ENCODE results near the gene RAC3. TPM values are rescaled to one million over a fixed set of nuclear protein-coding genes. Genes with fewer than 3 reads are reported as not detected.

The RAC3 gene
- total and polyA plus RNA-seq, 2 of the 8 experiments (the other 6 are each of a cell fraction or from before 2014, with no cell fraction given): 177 to 299 TPM

GRCh38 chr17:82065193-82065637 lies 33.7 kb downstream of the RAC3 start:
- no peak overlapping the region for H2BK15ac ChIP-seq (ENCODE audit: low read length)
- H3K23me2 ChIP-seq (ENCODE audit: low read depth, low read length): peaks cover 8% of the 10 kb centered on the region; the same call in 1 of the 2 replicates
- no peak overlapping the region for H2AK5ac ChIP-seq (ENCODE audit: low read depth, low read length)
- H3K56ac ChIP-seq (replicated peaks; ENCODE audit: insufficient read length, low read depth, low read length): peak overlapping the region; percentile 39
- WGBS, 2 experiments (ENCODE audit: extremely low coverage in 1 of 2, insufficient coverage in 1 of 2, insufficient read length in 1 of 2, insufficient replicate concordance in 2 of 2, low coverage in 1 of 2, low lambda C conversion rate in 2 of 2, missing lambda C conversion rate in 1 of 2): 2% methylated on average over 36 of the region's 47 CpGs; no CpG with 5 or more reads in 1 of the 2 experiments
- no peak overlapping the region for H2BK120ac ChIP-seq (replicated peaks; ENCODE audit: low read depth, low read length)
- peaks cover 6 to 15% (median 14%) of the 10 kb centered on the region in 4 experiments; a peak in 5 of 8 replicates for H3K36me3 ChIP-seq (ENCODE audit: control insufficient read depth in 2 of 4, insufficient read depth in 4 of 4, low read length in 3 of 4)
- no peak overlapping the region for H3K23ac ChIP-seq (ENCODE audit: insufficient read length)
- H4K91ac ChIP-seq (replicated peaks; ENCODE audit: insufficient read length, low read length): no peak overlapping the region
- TF ChIP-seq CHD1 (IDR thresholded peaks at IDR 0.05; ENCODE audit: low read depth, low read length) (no peak), ASH2L (IDR thresholded peaks at IDR 0.05; ENCODE audit: low read length) (peak; percentile 20)
- H4K8ac ChIP-seq (ENCODE audit: extremely low read depth, insufficient read depth, low read length): peak overlapping the region; percentile 93
- H3K4me3 ChIP-seq (ENCODE audit: extremely low read depth in 1 of 4, insufficient read depth in 2 of 4, low read depth in 3 of 4, low read length in 4 of 4): peak overlapping the region; percentile 53 to 93 (median 77)
- H2AFZ ChIP-seq (ENCODE audit: low read length): no peak overlapping the region
- peak overlapping the region in 3 of 4 experiments; percentile 54 to 93 (median 62); a peak in 6 of 7 replicates for H3K9ac ChIP-seq (replicated peaks in 1 of 4; ENCODE audit: extremely low read depth in 1 of 4, low read depth in 3 of 4, low read length in 3 of 4)
- peaks cover 0 to 10% (median 5%) of the 10 kb centered on the region in 4 experiments; a peak in 5 of 7 replicates for H3K4me1 ChIP-seq (replicated peaks in 1 of 4; ENCODE audit: control insufficient read depth in 3 of 4, insufficient read depth in 4 of 4, low read length in 3 of 4)
- no peak overlapping the region for H2BK5ac ChIP-seq (ENCODE audit: low read depth, low read length)
- no peak overlapping the region for H3K4ac ChIP-seq (replicated peaks; ENCODE audit: insufficient read length, low read depth, low read length)
- CTCF ChIA-PET (ENCODE audit: partially characterized antibody): interaction anchor here (0.7 to 4.3 kb wide), 7 partner anchors 10 to 137 kb away, joined by 3 to 21 read pairs (median 5); partner anchors contain the start of genes FASN and RAC3
- H3K27me3 ChIP-seq (replicated peaks in 1 of 4; ENCODE audit: control insufficient read depth in 3 of 4, extremely low read depth in 1 of 4, insufficient read depth in 3 of 4, low read length in 3 of 4): no peaks in the 10 kb centered on the region
- peaks cover 5% of the 10 kb centered on the region; the same call in 1 of the 2 replicates for H3K79me1 ChIP-seq (ENCODE audit: low read depth, low read length)
- H3K18ac ChIP-seq (ENCODE audit: extremely low read depth, low read length): no peak overlapping the region
- H2BK20ac ChIP-seq (ENCODE audit: low read length): no peak overlapping the region
- no peaks in the 10 kb centered on the region for H3K9me3 ChIP-seq (ENCODE audit: insufficient read depth in 2 of 2, low read depth in 1 of 2, low read length in 1 of 2)
- no peak overlapping the region for H4K5ac ChIP-seq (ENCODE audit: insufficient read length, low read depth, low read length)
- no peaks in the 10 kb centered on the region for H3K79me2 ChIP-seq (ENCODE audit: control insufficient read depth in 1 of 2, insufficient read depth in 2 of 2, low read length in 2 of 2)
- H3K4me2 ChIP-seq (ENCODE audit: insufficient read depth in 1 of 2, low read depth in 2 of 2, low read length in 2 of 2): peak overlapping the region; percentile 37 to 79
- no peak overlapping the region for H2BK12ac ChIP-seq (ENCODE audit: low read depth, low read length)
- H3K27ac ChIP-seq (ENCODE audit: low read depth, low read length): no peak overlapping the region
- H4K20me1 ChIP-seq (replicated peaks in 1 of 2; ENCODE audit: control insufficient read depth in 1 of 2, insufficient read depth in 2 of 2, low read length in 2 of 2): peaks cover 0 to 3% of the 10 kb centered on the region in 2 experiments
- no peak for DNase-seq (ENCODE audit: low read depth in 1 of 2, low spot score in 2 of 2)
- no peak for FAIRE-seq
- POLR2A ChIA-PET (ENCODE audit: partially characterized antibody): interaction anchor here (0.9 to 16.2 kb wide), 16 partner anchors 10 to 139 kb away, joined by 3 to 161 read pairs (median 4); partner anchors contain the start of genes FASN, GPS1 and RFNG
- H3K14ac ChIP-seq (ENCODE audit: insufficient read length): no peak overlapping the region

Data from H1 (cell line).